GM10266 (cell line): ENCODE data around the gene TRAF3IP3.
A peak's percentile ranks its signal among the peaks of the same experiment; 100 is the strongest.

Experiments
- DNase-seq: peaks from one replicate; pipeline ENCODE4 v3.0.0; 2012; ENCODE audit errors: extremely low spot score
- TF ChIP-seq, protein P1 (sequence below): IDR thresholded peaks from 2 replicates; pipeline ENCODE4 v1.5.1; 2012; ENCODE audit warnings: mild to moderate bottlenecking, low read depth; ENCODE audit not compliant: control insufficient read depth, insufficient read depth; ENCODE audit errors: missing control alignments

Gene TRAF3IP3

DNA sequence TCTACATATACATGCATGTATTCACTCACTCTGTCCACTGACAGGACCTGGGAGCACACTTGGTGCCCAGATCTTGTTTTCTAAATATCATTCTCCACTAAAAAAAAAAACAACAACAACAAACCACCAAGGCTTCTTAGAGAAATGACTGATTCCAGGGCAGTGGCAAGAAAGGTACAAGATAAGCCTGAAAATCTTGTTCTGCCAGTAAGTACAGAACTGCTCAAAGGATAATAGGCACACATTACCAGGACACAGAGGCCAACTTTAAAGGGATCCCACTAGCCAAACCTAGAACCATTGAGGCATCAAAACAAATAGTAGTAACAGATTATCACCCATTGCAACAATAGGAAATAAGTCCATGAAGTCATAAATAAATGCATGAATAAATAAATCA, 40.5 kb upstream of the TRAF3IP3 start:
- DNase-seq = no peak
- TF ChIP-seq, protein P1, sequence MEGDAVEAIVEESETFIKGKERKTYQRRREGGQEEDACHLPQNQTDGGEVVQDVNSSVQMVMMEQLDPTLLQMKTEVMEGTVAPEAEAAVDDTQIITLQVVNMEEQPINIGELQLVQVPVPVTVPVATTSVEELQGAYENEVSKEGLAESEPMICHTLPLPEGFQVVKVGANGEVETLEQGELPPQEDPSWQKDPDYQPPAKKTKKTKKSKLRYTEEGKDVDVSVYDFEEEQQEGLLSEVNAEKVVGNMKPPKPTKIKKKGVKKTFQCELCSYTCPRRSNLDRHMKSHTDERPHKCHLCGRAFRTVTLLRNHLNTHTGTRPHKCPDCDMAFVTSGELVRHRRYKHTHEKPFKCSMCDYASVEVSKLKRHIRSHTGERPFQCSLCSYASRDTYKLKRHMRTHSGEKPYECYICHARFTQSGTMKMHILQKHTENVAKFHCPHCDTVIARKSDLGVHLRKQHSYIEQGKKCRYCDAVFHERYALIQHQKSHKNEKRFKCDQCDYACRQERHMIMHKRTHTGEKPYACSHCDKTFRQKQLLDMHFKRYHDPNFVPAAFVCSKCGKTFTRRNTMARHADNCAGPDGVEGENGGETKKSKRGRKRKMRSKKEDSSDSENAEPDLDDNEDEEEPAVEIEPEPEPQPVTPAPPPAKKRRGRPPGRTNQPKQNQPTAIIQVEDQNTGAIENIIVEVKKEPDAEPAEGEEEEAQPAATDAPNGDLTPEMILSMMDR = no peak

DNA sequence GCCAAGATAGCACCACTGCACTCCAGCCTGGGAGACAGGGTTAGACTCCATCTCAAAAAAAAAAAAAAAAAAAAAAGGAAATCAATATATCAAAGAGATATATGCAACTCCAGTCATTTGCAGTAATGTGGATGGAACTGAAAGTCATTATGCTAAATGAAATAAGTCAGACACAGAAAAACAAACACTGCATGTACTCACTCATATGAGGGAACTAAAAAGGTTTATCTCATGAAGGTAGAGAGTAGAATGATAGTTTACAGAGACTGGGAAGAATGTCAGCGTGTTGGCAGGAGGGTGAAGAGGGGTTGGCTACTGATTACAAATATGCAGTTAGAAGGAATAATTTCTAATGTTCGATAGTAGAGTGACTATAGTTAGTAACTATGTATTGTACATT, 38.0 kb upstream of the TRAF3IP3 start:
- TF ChIP-seq, protein P1 = no peak
- DNase-seq = no peak

DNA sequence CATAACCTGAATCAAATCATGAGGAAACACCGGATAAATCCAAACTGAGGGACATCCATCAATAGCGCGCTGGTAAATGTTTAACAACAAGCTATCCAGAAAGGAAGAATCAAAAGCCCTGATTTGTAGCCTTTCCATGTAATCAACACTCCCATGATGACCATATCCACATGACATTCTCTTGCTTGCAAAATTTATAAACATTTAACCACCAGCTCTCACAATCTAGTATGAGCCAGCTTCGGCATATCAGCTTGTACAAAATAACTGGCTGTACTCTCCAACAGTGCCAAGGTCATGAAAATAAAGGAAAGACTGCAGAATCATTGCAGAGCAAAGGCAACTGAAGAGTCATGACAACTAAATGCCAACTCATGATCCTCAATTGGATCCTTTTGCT, 35.5 kb upstream of the TRAF3IP3 start:
- no peak for DNase-seq
- TF ChIP-seq, protein P1 = no peak

DNA sequence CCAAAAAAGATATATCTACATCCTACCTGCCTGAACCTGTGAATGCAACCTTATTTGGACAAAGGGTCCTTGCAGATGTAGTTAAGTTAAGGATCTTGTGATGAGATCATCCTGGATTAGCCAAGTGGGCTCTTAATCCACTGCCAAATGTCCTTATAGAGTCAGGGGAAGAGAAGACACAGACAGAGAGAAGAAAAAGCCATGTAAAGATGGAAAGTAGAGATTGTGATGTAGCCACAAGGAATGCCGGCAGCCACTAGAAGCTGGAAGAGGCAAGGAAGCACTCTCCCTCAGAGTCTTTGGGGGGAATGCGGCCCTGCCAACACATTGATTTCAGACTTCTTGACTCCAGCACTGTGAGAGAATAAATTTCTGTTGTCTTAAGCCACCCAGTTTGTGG, 35.0 kb upstream of the TRAF3IP3 start:
- DNase-seq = no peak
- TF ChIP-seq, protein P1 = no peak

- DNase-seq = no peak
- TF ChIP-seq, protein P1 = no peak
Observed at GRCh38 chr1:209721323-209721722, 34.5 kb upstream of the TRAF3IP3 start.

GRCh38 chr1:209723265-209723664, 32.6 kb upstream of the TRAF3IP3 start:
- TF ChIP-seq, protein P1 = no peak
- DNase-seq = no peak

DNA sequence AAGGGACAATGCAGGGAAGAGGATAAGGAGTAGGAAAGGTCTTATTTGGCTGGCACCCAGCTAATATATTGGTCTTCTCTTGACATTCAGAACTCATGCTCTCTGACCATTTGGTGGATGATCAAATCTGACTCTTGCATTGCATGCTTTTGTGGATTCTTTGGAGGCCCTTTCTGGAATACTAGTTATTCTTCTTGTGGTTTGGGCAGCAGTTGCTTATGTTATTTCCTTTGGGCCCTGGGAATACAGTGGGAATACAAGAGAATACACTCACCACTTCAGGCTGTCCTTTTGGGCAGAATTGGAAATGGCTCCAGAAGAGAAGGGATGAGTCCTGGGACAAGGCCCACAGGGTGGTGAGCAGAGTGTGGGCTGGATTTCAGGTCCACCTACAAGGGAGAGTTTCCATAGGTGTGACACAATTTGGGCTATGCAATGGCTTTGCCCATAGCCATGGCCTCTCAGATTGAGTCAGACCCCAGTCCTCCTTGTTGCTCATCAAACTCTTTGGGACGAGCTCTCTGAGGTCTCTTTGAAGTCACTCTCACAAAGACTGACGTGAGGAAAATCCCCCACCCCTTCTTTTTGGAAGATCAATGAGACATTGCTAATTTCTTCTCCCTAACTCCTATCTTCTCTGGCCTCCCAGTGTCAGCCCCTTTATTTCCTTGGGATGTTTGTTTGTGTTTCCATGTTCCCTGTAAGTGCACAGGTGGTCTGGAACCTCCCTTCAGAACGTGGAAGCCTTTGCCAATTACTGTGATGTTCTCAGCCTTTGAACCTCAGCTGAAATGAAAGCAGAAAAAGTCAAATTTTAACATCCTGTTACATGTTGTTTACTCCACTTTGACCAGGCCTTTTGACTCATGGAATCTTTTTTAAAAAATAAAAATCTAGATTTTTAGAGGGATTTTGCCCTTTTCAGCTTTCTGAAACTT, 31.8 kb upstream of the TRAF3IP3 start:
- peak; percentile 14 for DNase-seq

More for the DNA sequence above, 31.8 kb upstream of the TRAF3IP3 start:
- TF ChIP-seq, protein P1 = no peak
